ENCODE data around the gene WNT8B. TPM values are rescaled to one million over a fixed set of nuclear protein-coding genes. Genes with fewer than 3 reads are reported as not detected.

Gene WNT8B
- total and polyA plus RNA-seq, 2 of the 13 experiments (the other 11 are each of a cell fraction or from before 2014, with no cell fraction given): 0.07 to 0.20 TPM

DNA sequence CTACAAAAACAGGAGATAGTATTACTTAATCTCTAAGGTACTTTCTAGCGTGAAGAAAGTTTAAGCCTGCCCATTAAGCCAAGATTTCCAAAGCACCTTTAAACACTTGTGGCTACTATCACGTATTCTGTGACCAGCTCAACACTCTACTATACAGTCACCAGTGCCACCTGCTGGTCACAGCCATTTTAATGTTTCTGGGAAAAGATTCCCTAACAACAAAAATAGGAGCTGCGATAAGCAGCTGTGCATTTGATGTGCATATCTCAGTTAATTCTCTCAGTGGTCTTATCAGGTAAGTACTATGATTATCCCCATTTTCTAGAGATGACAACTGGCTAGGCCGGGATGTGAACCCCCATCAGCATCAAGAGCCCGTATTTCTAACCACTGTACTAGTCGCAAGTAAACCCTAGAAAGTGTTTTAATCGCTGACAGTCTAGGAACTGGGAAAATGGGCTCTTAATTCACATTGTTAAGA, 56.0 kb downstream of the WNT8B start (continued):
- TF ChIP-seq NONO (IDR thresholded peaks at IDR 0.05) (no peak), NONO (CRISPR knock-in tag; conservative IDR thresholded peaks at IDR 0.05) (0 out of 2 replicates have a peak, but pooled peaks have one; percentile 5), RFXAP (CRISPR knock-in tag; IDR thresholded peaks at IDR 0.05; ENCODE audit: borderline replicate concordance) (no peak), STAG1 (CRISPR knock-in tag; IDR thresholded peaks at IDR 0.05) (peak; percentile 70)

DNA sequence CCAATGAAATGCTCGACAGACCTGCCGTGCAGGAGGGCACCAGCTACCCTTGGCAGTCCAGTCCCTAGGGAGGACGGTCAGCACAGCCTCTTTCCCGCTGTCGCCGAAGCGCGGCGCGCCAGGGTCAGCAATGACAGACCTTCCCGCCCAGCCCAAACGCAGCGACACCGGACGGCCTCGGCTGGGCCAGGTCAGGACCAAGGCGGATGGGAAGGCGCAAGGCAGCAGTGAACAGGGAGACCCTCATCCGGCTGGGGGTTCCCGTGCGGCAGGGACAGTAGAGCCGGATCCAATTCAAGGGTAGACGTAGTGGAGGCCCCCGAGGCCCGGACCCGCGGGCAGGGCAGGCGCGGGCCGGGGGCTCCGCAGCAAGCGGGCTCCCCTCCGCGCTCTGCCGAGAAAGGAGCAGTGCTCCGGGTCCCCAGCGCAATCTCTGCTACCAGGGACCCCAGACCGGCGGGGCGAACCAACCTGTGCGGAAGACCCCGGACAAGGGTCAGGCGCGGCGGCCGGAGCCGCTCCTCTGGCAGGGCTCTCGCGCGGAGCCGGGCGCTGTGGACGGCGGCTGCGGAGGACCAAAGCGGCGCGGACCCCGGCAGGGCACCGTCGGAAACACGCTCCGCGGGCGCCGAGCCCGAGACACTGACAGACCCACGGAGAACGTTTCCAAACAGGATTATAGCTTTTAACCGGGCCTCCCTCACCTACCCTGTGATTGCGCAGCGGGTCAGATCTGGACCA, 56.7 kb downstream of the WNT8B start, which contains the start of gene SEC31B:
SEC31B (minus strand) TSS at position 551 of the 741 bp plus-strand sequence. CDS start 2,909 bp downstream, outside the sequence.
- H2AFZ ChIP-seq (ENCODE audit: low read length): no peak within 1 kb of the TSS
- 9% methylated on average over 22 of the region's 72 CpGs for WGBS (ENCODE audit: low lambda C conversion rate)
- intact Hi-C loops (cut with micrococcal nuclease; ENCODE audit: unreplicated experiment): loop anchor here (2.0 to 5.0 kb wide), 2 partner anchors 37 to 359 kb away; no protein-coding TSS in a partner anchor
- peak within 1 kb of the TSS; percentile 41 to 78 (median 60); a peak in 5 of 6 replicates for H3K4me3 ChIP-seq (replicated peaks in 1 of 3; ENCODE audit: insufficient read depth in 1 of 3, low read depth in 2 of 3, low read length in 3 of 3)
- no peak for FAIRE-seq
- no TSS peak for BruUV-seq (replicated peaks)
- H3K36me3 ChIP-seq (replicated peaks in 1 of 2; ENCODE audit: control insufficient read depth in 1 of 2, insufficient read depth in 2 of 2, low read length in 2 of 2): peaks cover 3 to 13% of the 10 kb centered on the region in 2 experiments; a peak in 3 of 5 replicates
- peak; percentile 97 for ATAC-seq
- H4K20me1 ChIP-seq (ENCODE audit: insufficient read depth, low read length): no peaks in the 10 kb centered on the region
- no peak within 1 kb of the TSS for H3K27ac ChIP-seq (ENCODE audit: extremely low read length, insufficient read depth, low read length)
- peak; percentile 50 for DNase-seq (ENCODE audit: low spot score)
- H3K9me3 ChIP-seq (ENCODE audit: low read length): no peaks in the 10 kb centered on the region
- peak within 1 kb of the TSS; percentile 86 for H3K4me2 ChIP-seq (ENCODE audit: low read depth, low read length)
- H3K4me1 ChIP-seq (ENCODE audit: insufficient read depth, low read length): peaks cover 14% of the 10 kb centered on the region
- no peaks in the 10 kb centered on the region for H3K79me2 ChIP-seq (ENCODE audit: insufficient read depth, low read length)
- in situ Hi-C loops (cut with HindIII; ENCODE audit: extremely low pct_ligation_motif_present, low pct_unique_long_range_greater_than_20kb): no loop called here
- H3K27me3 ChIP-seq (ENCODE audit: control insufficient read depth in 1 of 2, insufficient read depth in 2 of 2, low read length in 2 of 2): no peaks in the 10 kb centered on the region
- POLR2A ChIA-PET: interaction anchor here (0.6 to 1.7 kb wide), 6 partner anchors 11 to 359 kb away, joined by 3 to 13 read pairs (median 4); partner anchors contain the start of genes HIF1AN, NDUFB8 and SCD
- peak within 1 kb of the TSS; percentile 55 for H3K9ac ChIP-seq (ENCODE audit: insufficient read depth, low read depth, low read length)
- CTCF ChIA-PET (ENCODE audit: low intra/inter-chr PET ratio, low total read pairs): interaction anchor here (1.3 to 3.4 kb wide), 4 partner anchors 37 to 215 kb away, joined by 3 to 32 read pairs (median 10); no protein-coding TSS in a partner anchor
- TF ChIP-seq ZNF547 (CRISPR knock-in tag; IDR thresholded peaks at IDR 0.05) (peak; percentile 6; the same call in 1 of the 2 replicates), KMT2A (CRISPR knock-in tag; IDR thresholded peaks at IDR 0.05) (peak; percentile 77; the same call in 1 of the 2 replicates), BCL6 (CRISPR knock-in tag; IDR thresholded peaks at IDR 0.05) (peak; percentile 15; the same call in 1 of the 2 replicates), HNRNPL (IDR thresholded peaks at IDR 0.05; ENCODE audit: low read depth, low read length) (0 out of 2 replicates have a peak, but pooled peaks have one; percentile 49), ARID4A (CRISPR knock-in tag; IDR thresholded peaks at IDR 0.05; ENCODE audit: borderline replicate concordance) (peak; percentile 65; the same call in 1 of the 2 replicates), AGO1 (IDR thresholded peaks at IDR 0.05; ENCODE audit: low read depth, low read length, poor library complexity, severe bottlenecking) (peak; percentile 54), ZBTB38 (CRISPR knock-in tag; IDR thresholded peaks at IDR 0.05) (peak; percentile 66; the same call in 1 of the 2 replicates), NR0B2 (CRISPR knock-in tag; IDR thresholded peaks at IDR 0.05) (no peak), ZBTB7A (CRISPR knock-in tag; IDR thresholded peaks at IDR 0.05) (0 out of 2 replicates have a peak, but pooled peaks have one; percentile 31), RELA (CRISPR knock-in tag; IDR thresholded peaks at IDR 0.05) (no peak), ZBTB33 (CRISPR knock-in tag; IDR thresholded peaks at IDR 0.05) (peak; percentile 35; the same call in 1 of the 2 replicates)

All from HepG2 (cell line).